Hepatocyte (in vitro differentiated cells): ENCODE measurements around the gene TMEM242. TPM values are rescaled to one million over a fixed set of nuclear protein-coding genes. Genes with fewer than 3 reads are reported as not detected.

Experiments used
- DNase-seq: peaks from one replicate; pipeline ENCODE4 v3.0.0-alpha.2; 2016; ENCODE audit warnings: low spot score
- H2AFZ ChIP-seq: fragments of 200-600 bp; sonication (generic); 2 replicates; pipeline ENCODE4 v1.6.0; 2016; ENCODE audit warnings: antibody characterized with exemption, mild to moderate bottlenecking
- H3K27ac ChIP-seq: fragments of 200-600 bp; sonication (generic); 2 replicates; pipeline ENCODE4 v1.5.1; 2016; ENCODE audit warnings: mild to moderate bottlenecking
- H3K27me3 ChIP-seq: fragments of 200-600 bp; sonication (generic); 2 replicates; pipeline ENCODE4 v1.6.1; 2016
- H3K36me3 ChIP-seq: fragments of 200-600 bp; sonication (generic); replicated peaks from 2 replicates; pipeline ENCODE4 v1.5.1; 2016; ENCODE audit warnings: low read depth; ENCODE audit not compliant: insufficient read depth
- H3K4me1 ChIP-seq: fragments of 200-600 bp; sonication (generic); 2 replicates; pipeline ENCODE4 v1.5.1; 2016; ENCODE audit warnings: mild to moderate bottlenecking, moderate library complexity; ENCODE audit not compliant: insufficient read depth
- H3K4me2 ChIP-seq: fragments of 200-600 bp; sonication (generic); 2 replicates; pipeline ENCODE4 v1.6.0; 2016
- H3K4me3 ChIP-seq: fragments of 200-600 bp; sonication (generic); 2 replicates; pipeline ENCODE4 v1.5.1; 2016; ENCODE audit warnings: mild to moderate bottlenecking
- H3K79me2 ChIP-seq: fragments of 200-600 bp; sonication (generic); 2 replicates; pipeline ENCODE4 v1.6.0; 2017; ENCODE audit warnings: mild to moderate bottlenecking
- H3K9me2 ChIP-seq: fragments of 200-600 bp; sonication (generic); replicated peaks from 2 replicates; pipeline ENCODE4 v1.6.0; 2017; ENCODE audit warnings: mild to moderate bottlenecking; ENCODE audit not compliant: insufficient read depth
- H3K9me3 ChIP-seq: fragments of 200-600 bp; sonication (generic); 2 replicates; pipeline ENCODE4 v1.5.1; 2016; ENCODE audit warnings: low read depth, mild to moderate bottlenecking
- H4K20me1 ChIP-seq: fragments of 200-600 bp; sonication (generic); 2 replicates; pipeline ENCODE4 v1.6.0; 2016; ENCODE audit warnings: mild to moderate bottlenecking; ENCODE audit not compliant: insufficient read depth, poor library complexity, severe bottlenecking
- CTCF ChIP-seq: fragments of 200-600 bp; sonication (generic); IDR thresholded peaks from 2 replicates; pipeline ENCODE4 v1.5.1; 2016; ENCODE audit warnings: antibody characterized with exemption, mild to moderate bottlenecking; ENCODE audit not compliant: poor library complexity
- EZH2 ChIP-seq: fragments of 200-600 bp; sonication (generic); IDR thresholded peaks from 2 replicates; pipeline ENCODE4 v1.6.1; 2016; ENCODE audit warnings: antibody characterized with exemption, mild to moderate bottlenecking, borderline replicate concordance
- EZH2phosphoT487 ChIP-seq: fragments of 200-600 bp; sonication (generic); IDR thresholded peaks from one replicate; pipeline ENCODE4 v1.6.1; 2018; ENCODE audit warnings: antibody characterized with exemption, mild to moderate bottlenecking, low read depth, moderate library complexity; ENCODE audit not compliant: unreplicated experiment, severe bottlenecking
- WGBS: methylation state at CpG from one replicate; pipeline ENCODE4 v1.1.6; 2016; ENCODE audit warnings: low lambda C conversion rate; ENCODE audit errors: missing lambda C conversion rate; 5-methylcytosine and 5-hydroxymethylcytosine counted together
- polyA plus RNA-seq: library from polyadenylated mRNA; unstranded; fragments of >200 nt; fragmentation: Nextera tagmentation; extraction: Ambion mirVana; gene quantifications from 2 replicates; pipeline ENCODE4 v1.2.1, GENCODE V29; 2016
- total RNA-seq: library from RNA; depleted of rRNA; stranded (reverse); fragments of >200 nt; gene quantifications from 2 replicates; pipeline ENCODE4 v1.2.3, GENCODE V29; 2014

The TMEM242 gene
- total and polyA plus RNA-seq, 2 experiments from 2014 or later, result 9.0 to 13.7 TPM

GRCh38 chr6:157316871-157317814 lies 6.2 kb downstream of the TMEM242 start:
- WGBS, result 76% methylated on average over 6 of the region's 6 CpGs
- no peak overlapping the region for H3K4me2 ChIP-seq
- no peak overlapping the region for H3K27ac ChIP-seq

GRCh38 chr6:157314705-157315321 lies 8.5 kb downstream of the TMEM242 start:
- Histone ChIP-seq H3K4me1 (no peaks in the 10 kb centered on the region), H3K9me3 (no peaks in the 10 kb centered on the region), H3K4me3 (no peak overlapping the region), H2AFZ (no peak overlapping the region), H3K36me3 (no peaks in the 10 kb centered on the region), H3K4me2 (no peak overlapping the region), H4K20me1 (no peaks in the 10 kb centered on the region), H3K79me2 (no peaks in the 10 kb centered on the region), H3K27me3 (no peaks in the 10 kb centered on the region), H3K27ac (no peak overlapping the region), H3K9me2 (no peaks in the 10 kb centered on the region)
- no peak for TF ChIP-seq EZH2phosphoT487
- TF ChIP-seq CTCF, result peak; percentile 95
- no peak for TF ChIP-seq EZH2
- 34% methylated on average over 7 of the region's 7 CpGs for WGBS
- peak; percentile 73 for DNase-seq

More at GRCh38 chr6:157316871-157317814, 6.2 kb downstream of the TMEM242 start:
- Histone ChIP-seq H2AFZ (no peak overlapping the region), H4K20me1 (no peaks in the 10 kb centered on the region), H3K4me1 (no peaks in the 10 kb centered on the region), H3K27me3 (no peaks in the 10 kb centered on the region), H3K79me2 (peaks cover 11% of the 10 kb centered on the region), H3K9me3 (no peaks in the 10 kb centered on the region), H3K36me3 (no peaks in the 10 kb centered on the region), H3K9me2 (no peaks in the 10 kb centered on the region), H3K4me3 (no peak overlapping the region)
- no peak for TF ChIP-seq EZH2
- peak; percentile 36 for DNase-seq

GRCh38 chr6:157313531-157314467 lies 9.5 kb downstream of the TMEM242 start:
- H3K4me1 ChIP-seq, result no peaks in the 10 kb centered on the region
- H3K9me2 ChIP-seq, result no peaks in the 10 kb centered on the region
- no peaks in the 10 kb centered on the region for H3K79me2 ChIP-seq
- no peaks in the 10 kb centered on the region for H3K36me3 ChIP-seq
- TF ChIP-seq EZH2 (no peak), EZH2phosphoT487 (no peak), CTCF (no peak)
- H4K20me1 ChIP-seq, result no peaks in the 10 kb centered on the region
- H2AFZ ChIP-seq, result no peak overlapping the region
- H3K4me2 ChIP-seq, result no peak overlapping the region
- no peaks in the 10 kb centered on the region for H3K27me3 ChIP-seq
- H3K27ac ChIP-seq, result no peak overlapping the region
- no peaks in the 10 kb centered on the region for H3K9me3 ChIP-seq
- 75% methylated on average over 29 of the region's 29 CpGs for WGBS
- DNase-seq, result no peak
- H3K4me3 ChIP-seq, result no peak overlapping the region
